Fibroblast of skin of left quadriceps (primary cell): ENCODE results near the gene TANC1.

Experiments used
- DNase-seq, 2 experiments: peaks; one replicate each; pipeline ENCODE4 v3.0.0-alpha.2; 2013; ENCODE audit warnings: low read depth in 2 of 2

Gene TANC1

DNA sequence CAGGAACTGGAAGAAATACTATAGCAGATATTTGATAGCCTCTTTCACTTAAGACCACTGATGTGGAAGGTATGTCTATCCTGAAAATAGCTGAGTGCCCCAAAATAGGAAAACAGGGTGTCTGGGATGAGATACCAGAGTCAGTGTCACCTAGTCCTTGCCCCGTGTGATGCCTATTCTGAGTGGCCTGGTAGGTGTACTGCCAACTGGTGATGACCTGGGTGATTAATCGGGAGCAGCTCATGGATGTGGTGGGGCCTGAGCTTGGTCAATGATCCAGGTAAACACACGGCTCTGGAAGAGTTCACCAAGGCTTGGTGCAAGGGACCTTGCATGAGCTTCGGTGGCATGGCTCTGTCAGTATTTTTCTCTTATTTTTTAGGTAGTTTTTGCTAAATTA, 95.2 kb downstream of the TANC1 start:
- DNase-seq = no peak

- no peak for DNase-seq
These were observed 96.2 kb downstream of the TANC1 start for GRCh38 chr2:159064446-159065301.

- peak in 1 of 2 experiments; percentile 38 for DNase-seq
These were observed 96.9 kb downstream of the TANC1 start for GRCh38 chr2:159065313-159065712.

DNA sequence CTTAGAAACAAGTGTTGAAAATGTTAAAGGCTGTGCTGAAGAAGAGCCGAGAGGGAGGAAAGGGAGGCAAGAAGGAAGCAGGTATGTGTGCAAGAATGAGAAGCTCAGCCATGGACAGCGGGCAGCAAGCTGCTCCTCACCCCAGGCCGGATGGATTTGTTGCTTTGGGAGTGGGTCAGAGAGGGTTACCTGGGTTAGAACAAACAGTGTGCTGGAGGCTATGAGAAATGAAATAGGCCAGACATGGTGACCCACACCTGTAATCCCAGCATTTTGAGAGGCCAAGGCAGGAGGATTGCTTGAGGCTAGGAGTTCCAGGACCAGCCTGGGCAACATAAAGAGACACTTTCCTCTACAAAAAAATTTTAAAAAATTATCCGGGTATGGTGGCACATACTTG, 97.5 kb downstream of the TANC1 start:
- no peak for DNase-seq

- DNase-seq = no peak
These were observed 98.2 kb downstream of the TANC1 start for GRCh38 chr2:159066541-159067156.

DNA sequence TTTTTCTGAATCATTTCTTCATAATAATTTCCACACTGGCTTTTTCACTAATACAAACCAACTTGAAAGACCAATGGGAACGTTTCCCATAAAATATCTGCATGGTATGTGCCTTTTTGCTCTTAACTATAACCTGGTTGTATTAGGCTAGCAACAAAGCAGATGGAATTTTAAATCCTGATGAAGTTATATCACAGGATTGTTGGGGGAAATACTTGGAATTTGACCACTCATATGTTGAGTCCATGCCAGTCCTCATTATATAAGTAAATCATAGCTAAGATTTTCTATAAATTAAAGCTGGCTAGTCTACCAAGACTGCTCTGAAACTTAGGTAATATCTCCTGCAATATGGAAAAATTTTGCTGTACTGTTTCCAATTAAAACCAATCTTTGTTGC, 99.5 kb downstream of the TANC1 start:
- DNase-seq = peak in 1 of 2 experiments; percentile 37

GRCh38 chr2:159069229-159069628, 100.8 kb downstream of the TANC1 start:
- no peak for DNase-seq

- DNase-seq = no peak
These were observed 101.8 kb downstream of the TANC1 start for GRCh38 chr2:159070235-159070634.

DNA sequence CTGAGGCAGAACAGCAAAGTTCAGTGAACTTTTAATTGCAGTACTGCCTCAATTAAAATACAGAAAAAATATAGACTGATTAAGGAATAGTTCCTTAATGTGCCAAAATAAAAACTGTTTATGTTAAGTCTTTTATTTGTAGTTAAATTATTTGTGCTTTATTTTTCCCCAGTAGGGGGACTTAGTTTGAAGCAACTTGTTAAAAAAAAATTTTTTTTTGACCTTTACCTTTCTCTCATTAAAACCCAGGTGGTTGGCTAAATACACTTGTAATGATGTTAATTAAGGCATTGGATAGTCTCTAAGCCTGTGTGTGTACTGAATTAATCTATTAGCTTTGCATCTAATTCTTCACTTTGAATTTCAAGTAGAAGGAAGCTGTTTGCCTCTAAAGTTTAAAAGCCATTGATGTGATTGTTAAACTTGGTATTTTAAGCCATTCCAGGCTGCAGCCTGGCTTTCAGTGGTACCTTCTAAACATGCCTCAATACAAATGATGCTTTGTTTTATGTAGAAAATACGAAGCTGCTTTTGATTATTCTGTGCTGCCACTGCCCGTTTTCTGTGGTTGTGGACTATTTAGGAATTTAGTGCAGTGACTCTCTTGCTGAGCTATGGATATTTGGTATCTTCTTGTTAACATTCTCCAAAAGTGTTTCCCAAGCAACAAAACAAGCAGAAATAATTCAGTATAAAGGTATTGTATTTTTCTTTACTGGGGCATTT, 102.9 kb downstream of the TANC1 start:
- peak; percentile 75 to 78 for DNase-seq

DNA sequence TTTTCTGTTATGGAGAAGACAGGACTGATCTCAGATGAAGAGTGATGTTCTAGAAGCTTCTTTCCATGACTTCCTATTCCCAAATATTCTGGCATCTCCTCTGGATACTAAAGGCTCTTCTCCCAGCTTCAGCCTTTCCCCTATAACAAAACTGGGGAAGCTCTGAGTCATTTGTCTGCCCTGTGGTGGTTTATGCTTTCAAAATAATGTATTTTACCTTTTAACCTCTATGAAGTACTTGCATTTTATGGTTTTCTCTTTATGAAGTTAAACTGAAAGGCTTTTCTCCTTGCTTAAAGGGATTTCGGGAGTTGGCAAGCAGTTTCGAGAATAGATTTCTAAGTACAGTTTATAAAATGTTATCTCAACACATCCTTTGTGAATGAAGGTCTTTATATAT, 104.4 kb downstream of the TANC1 start:
- DNase-seq = peak; percentile 52 to 54

GRCh38 chr2:159073256-159073655, 104.8 kb downstream of the TANC1 start:
- no peak for DNase-seq

- no peak for DNase-seq
These were observed 106.2 kb downstream of the TANC1 start for GRCh38 chr2:159074605-159075004.

DNA sequence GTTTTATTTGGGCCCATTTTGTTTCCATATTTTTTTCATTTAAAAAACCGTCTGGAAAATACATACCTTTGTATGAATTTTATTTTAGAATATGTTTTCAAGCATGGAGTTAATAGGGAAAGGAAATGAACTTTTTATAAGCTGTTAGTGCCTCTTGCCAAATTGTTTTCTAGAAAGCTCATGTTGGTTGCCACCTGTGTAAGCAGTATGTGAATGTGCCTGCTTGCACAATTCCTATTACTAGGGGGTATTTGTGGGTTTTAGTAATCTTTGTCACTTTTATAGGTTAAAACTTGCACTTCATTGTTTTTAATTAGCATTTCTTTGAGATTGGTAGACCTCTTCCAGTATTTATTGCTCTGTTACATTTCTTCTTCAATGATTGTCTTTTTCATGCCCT, 107.3 kb downstream of the TANC1 start:
- DNase-seq = no peak

GRCh38 chr2:159076241-159076640, 107.8 kb downstream of the TANC1 start:
- peak; percentile 62 to 68 for DNase-seq

DNA sequence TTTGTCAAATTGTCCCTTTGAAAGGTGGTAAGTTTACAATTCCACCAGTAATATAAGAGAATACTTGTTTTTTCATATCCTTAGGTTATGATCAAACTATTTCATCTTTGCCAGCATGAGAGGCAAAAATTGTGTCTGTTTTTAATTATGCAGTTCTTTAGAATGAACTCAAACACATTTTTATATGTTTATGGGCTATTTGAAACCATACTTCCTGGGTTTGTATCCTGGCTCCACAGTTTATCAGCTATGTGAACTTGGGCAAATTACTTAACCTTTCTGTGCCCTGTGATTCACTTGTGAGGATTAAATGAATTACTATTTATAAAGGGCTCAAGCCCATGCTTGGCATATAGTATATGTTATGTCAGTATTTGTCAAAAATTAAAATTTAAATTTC, 109.4 kb downstream of the TANC1 start:
- no peak for DNase-seq

- DNase-seq = no peak
These were observed 110.0 kb downstream of the TANC1 start for GRCh38 chr2:159078443-159078842.

- no peak for DNase-seq
These were observed 112.2 kb downstream of the TANC1 start for GRCh38 chr2:159080641-159081040.

DNA sequence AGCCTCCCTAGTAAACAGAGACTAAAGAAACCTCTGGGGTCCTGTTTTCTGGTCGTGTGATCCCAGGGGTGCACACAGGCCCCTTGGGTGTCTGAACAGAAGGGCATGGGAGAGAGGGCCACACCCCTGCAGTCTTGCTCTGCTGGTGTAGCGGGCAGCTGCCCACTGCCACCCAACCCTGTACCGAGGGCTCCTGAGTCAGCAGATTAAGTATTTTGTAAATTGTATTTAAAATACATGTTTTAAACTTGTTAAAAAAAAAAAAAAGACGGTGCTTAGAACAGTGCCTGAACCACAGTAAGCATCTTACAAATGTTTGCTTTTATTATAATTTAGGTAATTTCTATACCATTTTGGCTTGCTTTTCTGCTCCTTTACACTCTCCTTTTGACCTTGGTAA, 113.7 kb downstream of the TANC1 start:
- no peak for DNase-seq

GRCh38 chr2:159084384-159085370, 116.2 kb downstream of the TANC1 start:
- no peak for DNase-seq

DNA sequence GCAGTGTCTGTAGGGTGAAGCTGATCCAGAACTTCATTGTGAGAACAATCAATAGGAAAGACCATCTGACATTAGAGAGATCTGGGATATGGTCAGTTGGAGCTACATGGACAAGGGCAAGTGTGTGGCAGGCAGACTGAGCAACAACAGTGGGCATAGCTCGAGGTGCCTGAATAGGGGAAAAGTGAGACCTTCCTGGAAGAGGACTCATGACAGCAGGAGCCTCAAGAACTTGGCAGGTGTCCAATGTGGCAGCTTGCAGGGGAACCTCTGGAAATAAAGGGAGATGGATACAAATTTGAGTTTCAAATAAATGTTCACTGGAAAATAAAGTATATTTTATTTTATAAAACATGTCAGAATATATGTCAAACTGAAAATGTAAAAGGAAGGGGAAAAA, 117.9 kb downstream of the TANC1 start:
- DNase-seq = no peak

DNA sequence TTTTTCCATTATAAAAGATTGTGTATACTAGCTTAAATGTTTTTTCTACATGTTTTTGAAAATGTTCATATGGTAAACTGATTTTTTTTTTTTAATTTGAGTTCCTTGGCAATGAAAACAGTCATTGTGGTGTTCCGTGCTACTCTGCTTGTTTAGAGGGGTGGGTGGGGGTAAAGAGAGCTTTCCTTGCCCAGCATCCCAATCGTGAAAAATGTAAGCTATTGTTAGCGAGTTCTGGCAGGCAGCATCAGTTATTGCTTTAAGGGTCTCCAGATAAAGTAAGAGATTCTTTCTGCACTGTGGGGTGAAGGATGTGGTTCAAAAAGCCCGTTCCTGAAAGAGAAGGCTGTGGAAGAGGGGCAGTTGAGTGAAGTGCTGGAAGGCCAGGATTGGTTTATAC, 118.4 kb downstream of the TANC1 start:
- no peak for DNase-seq
